GM18909 (cell line): Measurements from ENCODE around the gene PCDH8.
A peak's percentile ranks its signal among the peaks of the same experiment; 100 is the strongest.
"Not testable (repeated sequence)": the region's sequence is repeated elsewhere in the genome, so short reads cannot be mapped to it uniquely, and the experiment has no call there.

Source experiments
- ATAC-seq: cut with Tn5 transposase; IDR thresholded peaks from one replicate; pipeline ENCODE4 v1.9.1; 2021; ENCODE audit warnings: mild to moderate bottlenecking; ENCODE audit not compliant: unreplicated experiment, poor library complexity

The PCDH8 gene

GRCh38 chr13:52830946-52831345, 17.5 kb downstream of the PCDH8 start:
- no peak for ATAC-seq

- no peak for ATAC-seq
These were observed 20.6 kb downstream of the PCDH8 start for GRCh38 chr13:52827839-52828238.

- not testable (repeated sequence) for ATAC-seq
These were observed 30.6 kb downstream of the PCDH8 start for GRCh38 chr13:52817886-52818285.

GRCh38 chr13:52815330-52815729, 33.1 kb downstream of the PCDH8 start:
- no peak for ATAC-seq

- no peak for ATAC-seq
These were observed 35.5 kb downstream of the PCDH8 start for GRCh38 chr13:52812941-52813340.

GRCh38 chr13:52811841-52812240, 36.6 kb downstream of the PCDH8 start:
- no peak for ATAC-seq

- ATAC-seq: no peak
These were observed 37.9 kb downstream of the PCDH8 start for GRCh38 chr13:52810526-52810925.

GRCh38 chr13:52810011-52810410, 38.4 kb downstream of the PCDH8 start:
- no peak for ATAC-seq

GRCh38 chr13:52809310-52809769, 39.1 kb downstream of the PCDH8 start:
- ATAC-seq: peak; percentile 80

GRCh38 chr13:52808842-52809219, 39.6 kb downstream of the PCDH8 start:
- ATAC-seq: no peak

GRCh38 chr13:52806029-52806428, 42.4 kb downstream of the PCDH8 start:
- no peak for ATAC-seq

- no peak for ATAC-seq
These were observed 44.2 kb downstream of the PCDH8 start for GRCh38 chr13:52804202-52804641.

GRCh38 chr13:52800856-52801255, 47.6 kb downstream of the PCDH8 start:
- no peak for ATAC-seq

GRCh38 chr13:52798770-52799430, 49.5 kb downstream of the PCDH8 start:
- no peak for ATAC-seq

GRCh38 chr13:52797176-52797575, 51.3 kb downstream of the PCDH8 start:
- no peak for ATAC-seq

GRCh38 chr13:52794589-52794988, 53.9 kb downstream of the PCDH8 start:
- ATAC-seq: no peak

GRCh38 chr13:52793515-52794061, 54.9 kb downstream of the PCDH8 start:
- ATAC-seq: no peak
